Measurements from ENCODE around the gene LIPC.

The LIPC gene

DNA sequence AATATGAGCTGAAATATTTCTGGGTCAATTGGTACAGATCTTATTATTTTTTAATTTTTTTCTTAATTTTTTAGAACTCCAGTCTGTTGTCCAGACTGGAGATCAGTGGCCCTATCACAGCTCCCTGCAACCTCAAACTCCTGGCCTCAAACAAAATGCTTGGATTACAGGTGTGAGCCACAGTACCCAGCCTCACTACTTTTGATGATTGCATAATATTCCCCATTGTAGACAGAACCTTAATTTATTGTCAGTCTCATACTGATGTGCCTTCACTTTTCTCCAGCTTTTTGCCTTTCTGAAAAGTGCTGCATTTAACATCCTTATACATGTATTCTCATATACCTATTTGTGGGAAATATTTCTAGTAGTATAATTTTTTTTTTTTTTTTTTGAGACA is 144.9 kb downstream of the LIPC start:
- no peak overlapping the region for H3K27ac ChIP-seq
- no peak overlapping the region for H3K4me3 ChIP-seq (ENCODE audit: low read depth, low read length)
- H3K9me3 ChIP-seq (ENCODE audit: severe bottlenecking), result no peaks in the 10 kb centered on the region
- H3K27me3 ChIP-seq (ENCODE audit: insufficient read depth, low read depth, severe bottlenecking), result no peaks in the 10 kb centered on the region
- H3K36me3 ChIP-seq, result no peaks in the 10 kb centered on the region
- no peak for DNase-seq
- TF ChIP-seq CTCF (IDR thresholded peaks at IDR 0.05; ENCODE audit: low read depth, low read length), result no peak

DNA sequence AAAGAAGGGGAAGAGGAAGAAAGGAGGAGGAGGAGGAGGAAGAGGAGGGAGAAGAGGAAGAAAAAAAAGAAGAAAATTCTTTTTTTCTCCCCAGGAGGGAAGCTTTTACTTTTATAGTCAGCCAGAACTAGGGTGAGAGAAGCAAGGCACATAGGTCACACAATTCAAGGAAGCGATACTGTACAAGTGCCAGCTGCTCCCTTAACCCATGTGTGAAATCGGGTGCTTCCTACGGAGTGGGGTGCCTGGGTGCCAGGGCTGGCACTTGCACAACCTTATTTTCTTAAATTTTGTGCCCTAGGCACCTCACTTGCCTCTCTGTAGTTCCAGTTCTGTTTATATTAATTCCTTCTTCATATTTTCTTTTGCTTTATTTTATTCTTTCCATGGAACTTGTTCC is 150.4 kb downstream of the LIPC start:
- no peak for DNase-seq
- Histone ChIP-seq H3K36me3 (no peaks in the 10 kb centered on the region), H3K27ac (no peak overlapping the region), H3K27me3 (ENCODE audit: insufficient read depth, low read depth, severe bottlenecking) (no peaks in the 10 kb centered on the region), H3K9me3 (ENCODE audit: severe bottlenecking) (peaks cover 2% of the 10 kb centered on the region), H3K4me3 (ENCODE audit: low read depth, low read length) (no peak overlapping the region)
- no peak for TF ChIP-seq CTCF (IDR thresholded peaks at IDR 0.05; ENCODE audit: low read depth, low read length)

GRCh38 chr15:58583171-58583908 is 151.5 kb downstream of the LIPC start:
- Histone ChIP-seq H3K27ac (no peak overlapping the region), H3K27me3 (ENCODE audit: insufficient read depth, low read depth, severe bottlenecking) (no peaks in the 10 kb centered on the region), H3K36me3 (no peaks in the 10 kb centered on the region), H3K4me3 (ENCODE audit: low read depth, low read length) (no peak overlapping the region), H3K9me3 (ENCODE audit: severe bottlenecking) (peaks cover 2% of the 10 kb centered on the region)
- no peak for TF ChIP-seq CTCF (IDR thresholded peaks at IDR 0.05; ENCODE audit: low read depth, low read length)
- no peak for DNase-seq

GRCh38 chr15:58584789-58585461 is 153.1 kb downstream of the LIPC start:
- Histone ChIP-seq H3K27me3 (ENCODE audit: insufficient read depth, low read depth, severe bottlenecking) (no peaks in the 10 kb centered on the region), H3K9me3 (ENCODE audit: severe bottlenecking) (peaks cover 2% of the 10 kb centered on the region), H3K36me3 (no peaks in the 10 kb centered on the region), H3K27ac (no peak overlapping the region), H3K4me3 (ENCODE audit: low read depth, low read length) (no peak overlapping the region)
- no peak for DNase-seq
- no peak for TF ChIP-seq CTCF (IDR thresholded peaks at IDR 0.05; ENCODE audit: low read depth, low read length)

GRCh38 chr15:58585693-58586443 is 154.1 kb downstream of the LIPC start:
- no peak overlapping the region for H3K4me3 ChIP-seq (ENCODE audit: low read depth, low read length)
- no peak overlapping the region for H3K27ac ChIP-seq
- no peak for TF ChIP-seq CTCF (IDR thresholded peaks at IDR 0.05; ENCODE audit: low read depth, low read length)
- no peak for DNase-seq
- H3K27me3 ChIP-seq (ENCODE audit: insufficient read depth, low read depth, severe bottlenecking), result no peaks in the 10 kb centered on the region
- H3K9me3 ChIP-seq (ENCODE audit: severe bottlenecking), result peaks cover 2% of the 10 kb centered on the region
- no peaks in the 10 kb centered on the region for H3K36me3 ChIP-seq

Data from WERI-Rb-1 (cell line).